ENCODE data around the gene HRH3. TPM values are rescaled to one million over a fixed set of nuclear protein-coding genes. Genes with fewer than 3 reads are reported as not detected.

Gene HRH3
- total RNA-seq, 1 experiment from 2014 or later: not detected

- DNase-seq (ENCODE audit: extremely low read depth, low read depth): no peak
Observed at GRCh38 chr20:62245911-62246280, 25.8 kb upstream of the HRH3 start.

- no peak for DNase-seq (ENCODE audit: extremely low read depth, low read depth)
Observed at GRCh38 chr20:62244644-62245108, 24.6 kb upstream of the HRH3 start.

- DNase-seq (ENCODE audit: extremely low read depth, low read depth): no peak
Observed at GRCh38 chr20:62243906-62244515, 23.9 kb upstream of the HRH3 start.

- no peak for DNase-seq (ENCODE audit: extremely low read depth, low read depth)
Observed at GRCh38 chr20:62243106-62243505, 23.0 kb upstream of the HRH3 start.

GRCh38 chr20:62242176-62242575 is 22.1 kb upstream of the HRH3 start:
- DNase-seq (ENCODE audit: extremely low read depth, low read depth): no peak

- no peak for DNase-seq (ENCODE audit: extremely low read depth, low read depth)
Observed at GRCh38 chr20:62241506-62241905, 21.4 kb upstream of the HRH3 start.

- no peak for DNase-seq (ENCODE audit: extremely low read depth, low read depth)
Observed at GRCh38 chr20:62240020-62240685, 20.1 kb upstream of the HRH3 start.

GRCh38 chr20:62239278-62239879 is 19.3 kb upstream of the HRH3 start:
- DNase-seq (ENCODE audit: extremely low read depth, low read depth): no peak

- DNase-seq (ENCODE audit: extremely low read depth, low read depth): no peak
Observed at GRCh38 chr20:62238569-62239277, 18.6 kb upstream of the HRH3 start.

GRCh38 chr20:62237801-62238568 is 17.9 kb upstream of the HRH3 start, which contains the start of gene OSBPL2:
Gene OSBPL2, plus strand, starts transcription at chr20:62238521. Its CDS starts 17,664 bp downstream, at chr20:62256185.
- peak; percentile 98 for DNase-seq (ENCODE audit: extremely low read depth, low read depth)

- no peak for DNase-seq (ENCODE audit: extremely low read depth, low read depth)
Observed at GRCh38 chr20:62237514-62237800, 17.4 kb upstream of the HRH3 start.

- DNase-seq (ENCODE audit: extremely low read depth, low read depth): no peak
Observed at GRCh38 chr20:62236766-62237513, 16.9 kb upstream of the HRH3 start.

GRCh38 chr20:62236200-62236599 is 16.1 kb upstream of the HRH3 start:
- no peak for DNase-seq (ENCODE audit: extremely low read depth, low read depth)

- DNase-seq (ENCODE audit: extremely low read depth, low read depth): no peak
Observed at GRCh38 chr20:62235777-62236157, 15.7 kb upstream of the HRH3 start.

- DNase-seq (ENCODE audit: extremely low read depth, low read depth): no peak
Observed at GRCh38 chr20:62235001-62235776, 15.1 kb upstream of the HRH3 start.

GRCh38 chr20:62234339-62234738 is 14.3 kb upstream of the HRH3 start:
- DNase-seq (ENCODE audit: extremely low read depth, low read depth): no peak

GRCh38 chr20:62233684-62234083 is 13.6 kb upstream of the HRH3 start:
- DNase-seq (ENCODE audit: extremely low read depth, low read depth): no peak

GRCh38 chr20:62232770-62233645 is 12.9 kb upstream of the HRH3 start:
- no peak for DNase-seq (ENCODE audit: extremely low read depth, low read depth)
